GM23338 (cell line): ENCODE data around the gene CTDSP1. TPM values are rescaled to one million over a fixed set of nuclear protein-coding genes. Genes with fewer than 3 reads are reported as not detected.

ENCODE experiments used
- ATAC-seq: fragments of 200-7000 bp; cut with Tn5 transposase; 3 replicates; pipeline ENCODE4 v1.9.1; 2020
- DNase-seq: peaks from one replicate; pipeline ENCODE4 v3.0.0-alpha.2; 2015; ENCODE audit warnings: low spot score
- H2AFZ ChIP-seq: fragments of 200-600 bp; sonication (generic); 2 replicates; pipeline ENCODE4 v1.8.0; 2016; ENCODE audit warnings: antibody characterized with exemption, mild to moderate bottlenecking, moderate library complexity
- H3F3A ChIP-seq: fragments of 200-600 bp; sonication (generic); replicated peaks from 2 replicates; pipeline ENCODE4 v1.8.0; 2017; ENCODE audit warnings: antibody characterized with exemption, mixed run types, low read depth
- H3K27ac ChIP-seq: fragments of 200-600 bp; sonication (generic); 2 replicates; pipeline ENCODE4 v1.6.1; 2016; ENCODE audit warnings: low read depth
- H3K27me3 ChIP-seq: fragments of 200-600 bp; sonication (generic); 2 replicates; pipeline ENCODE4 v1.8.0; 2016; ENCODE audit warnings: mild to moderate bottlenecking, mixed run types, moderate library complexity; ENCODE audit not compliant: insufficient read depth
- H3K36me3 ChIP-seq: fragments of 200-600 bp; sonication (generic); 2 replicates; pipeline ENCODE4 v1.8.0; 2016; ENCODE audit warnings: mild to moderate bottlenecking; ENCODE audit not compliant: insufficient read depth
- H3K4me1 ChIP-seq: fragments of 200-600 bp; sonication (generic); 2 replicates; pipeline ENCODE4 v1.8.0; 2016; ENCODE audit warnings: mild to moderate bottlenecking, moderate library complexity; ENCODE audit not compliant: insufficient read depth
- H3K4me2 ChIP-seq: fragments of 200-600 bp; sonication (generic); 2 replicates; pipeline ENCODE4 v1.7.1; 2017; ENCODE audit warnings: mixed run types
- H3K4me3 ChIP-seq: fragments of 200-600 bp; sonication (generic); 2 replicates; pipeline ENCODE4 v1.6.1; 2016; ENCODE audit warnings: mixed run types
- H3K79me2 ChIP-seq: fragments of 200-600 bp; sonication (generic); replicated peaks from 2 replicates; pipeline ENCODE4 v1.8.0; 2017; ENCODE audit warnings: mild to moderate bottlenecking; ENCODE audit not compliant: insufficient read depth
- H3K9me2 ChIP-seq: fragments of 200-600 bp; sonication (generic); 2 replicates; pipeline ENCODE4 v1.8.0; 2017; ENCODE audit not compliant: insufficient read depth
- H4K20me1 ChIP-seq: fragments of 200-600 bp; sonication (generic); replicated peaks from 2 replicates; pipeline ENCODE4 v1.8.0; 2017; ENCODE audit warnings: mild to moderate bottlenecking; ENCODE audit not compliant: insufficient read depth
- H3K27ac Mint-ChIP-seq: 2 replicates; pipeline ENCODE4 v1.8.0; 2020; ENCODE audit warnings: inconsistent platforms, mild to moderate bottlenecking, moderate library complexity, mixed read lengths
- H3K27me3 Mint-ChIP-seq: 3 replicates; pipeline ENCODE4 v1.8.0; 2022; ENCODE audit warnings: low read depth, mild to moderate bottlenecking, moderate library complexity, mixed read lengths, inconsistent platforms; ENCODE audit not compliant: insufficient read depth, poor library complexity
- H3K36me3 Mint-ChIP-seq: 3 replicates; pipeline ENCODE4 v1.8.0; 2021; ENCODE audit warnings: low read depth, mild to moderate bottlenecking, inconsistent platforms, moderate library complexity, mixed read lengths
- H3K4me1 Mint-ChIP-seq: 3 replicates; pipeline ENCODE4 v1.8.0; 2020; ENCODE audit warnings: mild to moderate bottlenecking, inconsistent platforms, mixed read lengths
- H3K4me3 Mint-ChIP-seq: 3 replicates; pipeline ENCODE4 v1.8.0; 2021; ENCODE audit warnings: moderate library complexity, mild to moderate bottlenecking, inconsistent platforms, mixed read lengths
- H3K9me3 Mint-ChIP-seq: 3 replicates; pipeline ENCODE4 v1.8.0; 2020; ENCODE audit warnings: moderate library complexity, mild to moderate bottlenecking, inconsistent platforms, mixed read lengths
- CTCF ChIP-seq, 2 experiments: fragments of 200-600 bp in 1 of 2; sonication (generic) in 1 of 2; conservative IDR thresholded peaks; 2 replicates each; pipeline versions ENCODE4 v1.5.1 to v1.6.1; 2016 to 2017; ENCODE audit warnings: antibody characterized with exemption in 2 of 2, low read depth in 2 of 2, mild to moderate bottlenecking in 2 of 2, moderate library complexity in 1 of 2
- EZH2 ChIP-seq: fragments of 200-600 bp; sonication (generic); IDR thresholded peaks from one replicate; pipeline ENCODE4 v1.8.0; 2017; ENCODE audit warnings: antibody characterized with exemption, mild to moderate bottlenecking, low read depth; ENCODE audit not compliant: unreplicated experiment
- EZH2phosphoT487 ChIP-seq: fragments of 200-600 bp; sonication (generic); IDR thresholded peaks from one replicate; pipeline ENCODE4 v1.8.1; 2018; ENCODE audit warnings: antibody characterized with exemption; ENCODE audit not compliant: unreplicated experiment
- JUNB ChIP-seq: IDR thresholded peaks from one replicate; pipeline ENCODE4 v1.6.1; 2016; ENCODE audit warnings: antibody characterized with exemption; ENCODE audit not compliant: unreplicated experiment
- NANOG ChIP-seq: IDR thresholded peaks from 2 replicates; pipeline ENCODE4 v1.6.1; 2016; ENCODE audit warnings: antibody characterized with exemption, borderline replicate concordance
- POLR2AphosphoS5 ChIP-seq: IDR thresholded peaks from 2 replicates; pipeline ENCODE4 v1.6.1; 2016; ENCODE audit warnings: antibody characterized with exemption, low read depth
- REST ChIP-seq: IDR thresholded peaks from one replicate; pipeline ENCODE4 v1.6.1; 2018; ENCODE audit warnings: antibody characterized with exemption; ENCODE audit not compliant: unreplicated experiment
- ZNF114 ChIP-seq: fragments of 250-450 bp; sonication (Bioruptor Pico); IDR thresholded peaks from 2 replicates; pipeline ENCODE4 v1.5.0; 2020; ENCODE audit warnings: mild to moderate bottlenecking, moderate library complexity
- ZNF331 ChIP-seq: fragments of 250-450 bp; sonication (Bioruptor Pico); IDR thresholded peaks from 2 replicates; pipeline ENCODE4 v1.5.0; 2020; ENCODE audit warnings: low read depth, mild to moderate bottlenecking, moderate library complexity
- ZNF462 ChIP-seq: fragments of 250-450 bp; sonication (Bioruptor Pico); IDR thresholded peaks from 2 replicates; pipeline ENCODE4 v1.5.0; 2020; ENCODE audit warnings: mild to moderate bottlenecking, moderate library complexity
- polyA plus RNA-seq: library from polyadenylated mRNA; unstranded; fragments of >200 nt; fragmentation: Nextera tagmentation; extraction: Ambion mirVana; gene quantifications from 2 replicates; pipeline ENCODE4 v1.2.1, GENCODE V29; 2016
- total RNA-seq: library from RNA; depleted of rRNA; stranded (reverse); fragments of >200 nt; shearing (Covaris generic); gene quantifications from 2 replicates; pipeline ENCODE4 v1.2.3, GENCODE V29; 2014

The CTDSP1 gene
- total and polyA plus RNA-seq, 2 experiments from 2014 or later, result 6.7 to 21.8 TPM

- Histone ChIP-seq H3F3A (peaks cover 8% of the 10 kb centered on the region; the same call in 1 of the 2 replicates), H3K4me3 (no peak overlapping the region), H3K79me2 (no peaks in the 10 kb centered on the region), H3K4me1 (no peaks in the 10 kb centered on the region), H3K9me2 (no peaks in the 10 kb centered on the region), H2AFZ (no peak overlapping the region), H3K36me3 (no peaks in the 10 kb centered on the region), H3K4me2 (no peak overlapping the region), H3K27me3 (no peaks in the 10 kb centered on the region), H4K20me1 (no peaks in the 10 kb centered on the region), H3K27ac (no peak overlapping the region)
- H3K4me1 Mint-ChIP-seq, result peaks cover 2% of the 10 kb centered on the region; the same call in 1 of the 3 replicates
- H3K36me3 Mint-ChIP-seq, result no peaks in the 10 kb centered on the region
- no peak for ATAC-seq
- H3K27ac Mint-ChIP-seq, result no peak overlapping the region
- no peak overlapping the region for H3K4me3 Mint-ChIP-seq
- no peaks in the 10 kb centered on the region for H3K9me3 Mint-ChIP-seq
- TF ChIP-seq ZNF462 (no peak), POLR2AphosphoS5 (no peak), JUNB (no peak), EZH2phosphoT487 (no peak), EZH2 (no peak), ZNF331 (no peak), CTCF (conservative IDR thresholded peaks at IDR 0.05; ENCODE audit: low read depth in 2 of 2) (no peak), ZNF114 (no peak), REST (no peak), NANOG (no peak)
- peaks cover 27% of the 10 kb centered on the region for H3K27me3 Mint-ChIP-seq
- DNase-seq, result no peak
Measured at GRCh38 chr2:218363736-218364135, 35.9 kb upstream of the CTDSP1 start.
